Activated naive CD8-positive, alpha-beta T cell treated with anti-CD3 and anti-CD28 coated beads, Interleukin-2, amount 50 U/mL, for 24 hours (primary cell): ENCODE measurements around the gene TPST2.

Source experiments
- ATAC-seq: fragments of 150-1000 bp; cut with Tn5 transposase; one replicate; pipeline ENCODE4 v1.10.0; 2021
- DNase-seq: peaks from one replicate; pipeline ENCODE4 v3.0.0; 2021
- H3K27ac Mint-ChIP-seq: one replicate; pipeline ENCODE4 v1.8.0; 2021; ENCODE audit warnings: mild to moderate bottlenecking, mixed read lengths
- H3K27me3 Mint-ChIP-seq: one replicate; pipeline ENCODE4 v1.8.0; 2021; ENCODE audit warnings: mixed read lengths
- H3K36me3 Mint-ChIP-seq: one replicate; pipeline ENCODE4 v1.8.0; 2021; ENCODE audit warnings: low read depth, mixed read lengths
- H3K4me1 Mint-ChIP-seq: one replicate; pipeline ENCODE4 v1.8.0; 2021; ENCODE audit warnings: mixed read lengths
- H3K4me3 Mint-ChIP-seq: one replicate; pipeline ENCODE4 v1.8.0; 2021; ENCODE audit warnings: mild to moderate bottlenecking, moderate library complexity, mixed read lengths
- H3K9me3 Mint-ChIP-seq: one replicate; pipeline ENCODE4 v1.8.0; 2021; ENCODE audit warnings: mixed read lengths

The TPST2 gene

GRCh38 chr22:26564181-26564580, 25.8 kb downstream of the TPST2 start:
- Mint-ChIP-seq H3K27me3 (no peaks in the 10 kb centered on the region), H3K27ac (no peak overlapping the region), H3K9me3 (no peaks in the 10 kb centered on the region), H3K4me1 (peaks cover 26% of the 10 kb centered on the region), H3K4me3 (no peak overlapping the region), H3K36me3 (no peaks in the 10 kb centered on the region)
- no peak for DNase-seq
- no peak for ATAC-seq

- Mint-ChIP-seq H3K27ac (no peak overlapping the region), H3K4me1 (peaks cover 27% of the 10 kb centered on the region), H3K9me3 (no peaks in the 10 kb centered on the region), H3K4me3 (no peak overlapping the region), H3K27me3 (no peaks in the 10 kb centered on the region), H3K36me3 (no peaks in the 10 kb centered on the region)
- DNase-seq (no peak), ATAC-seq (no peak)
These were observed 26.9 kb downstream of the TPST2 start for GRCh38 chr22:26563022-26563421.

GRCh38 chr22:26561756-26562417, 28.0 kb downstream of the TPST2 start:
- Mint-ChIP-seq H3K4me1 (peaks cover 29% of the 10 kb centered on the region), H3K27me3 (no peaks in the 10 kb centered on the region), H3K36me3 (no peaks in the 10 kb centered on the region), H3K9me3 (no peaks in the 10 kb centered on the region), H3K27ac (no peak overlapping the region), H3K4me3 (no peak overlapping the region)
- ATAC-seq = no peak
- no peak for DNase-seq

DNA sequence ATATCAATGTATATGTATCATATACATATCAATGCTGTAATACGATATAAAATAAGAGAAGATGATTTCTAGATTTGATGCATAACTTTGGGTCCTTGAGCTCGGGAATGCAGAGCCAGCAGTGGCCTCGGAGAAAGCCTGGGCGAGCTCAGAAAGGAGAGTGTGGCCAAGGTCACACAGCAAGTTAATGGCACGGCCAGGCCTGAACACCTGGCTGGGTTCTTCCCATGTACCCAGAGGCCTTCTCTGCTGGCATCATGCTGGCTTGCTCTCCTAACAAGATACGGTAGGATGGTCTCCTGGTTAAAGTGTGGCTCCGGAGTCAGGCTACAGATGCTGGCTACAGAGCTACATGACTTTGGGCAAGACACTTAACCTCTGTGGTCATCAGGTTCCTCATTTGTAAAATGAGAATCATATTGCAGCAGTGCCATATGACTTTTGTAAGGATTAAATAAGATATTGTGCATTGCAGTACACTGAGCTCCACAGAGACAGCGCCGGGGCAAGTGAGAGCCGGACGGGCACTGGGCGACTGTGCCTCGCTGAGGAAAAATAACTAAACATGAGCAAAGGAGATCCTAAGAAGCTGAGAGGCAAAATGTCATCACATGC, 29.9 kb downstream of the TPST2 start:
- no peak for DNase-seq
- Mint-ChIP-seq H3K27ac (no peak overlapping the region), H3K36me3 (no peaks in the 10 kb centered on the region), H3K9me3 (no peaks in the 10 kb centered on the region), H3K4me3 (no peak overlapping the region), H3K27me3 (no peaks in the 10 kb centered on the region), H3K4me1 (peaks cover 21% of the 10 kb centered on the region)
- ATAC-seq = no peak

- no peaks in the 10 kb centered on the region for H3K36me3 Mint-ChIP-seq
- H3K9me3 Mint-ChIP-seq = no peaks in the 10 kb centered on the region
- H3K4me3 Mint-ChIP-seq = no peak overlapping the region
- no peak overlapping the region for H3K27ac Mint-ChIP-seq
- DNase-seq (no peak), ATAC-seq (no peak)
- H3K27me3 Mint-ChIP-seq = no peaks in the 10 kb centered on the region
- peaks cover 33% of the 10 kb centered on the region for H3K4me1 Mint-ChIP-seq
These were observed 31.6 kb downstream of the TPST2 start for GRCh38 chr22:26558248-26558895.

DNA sequence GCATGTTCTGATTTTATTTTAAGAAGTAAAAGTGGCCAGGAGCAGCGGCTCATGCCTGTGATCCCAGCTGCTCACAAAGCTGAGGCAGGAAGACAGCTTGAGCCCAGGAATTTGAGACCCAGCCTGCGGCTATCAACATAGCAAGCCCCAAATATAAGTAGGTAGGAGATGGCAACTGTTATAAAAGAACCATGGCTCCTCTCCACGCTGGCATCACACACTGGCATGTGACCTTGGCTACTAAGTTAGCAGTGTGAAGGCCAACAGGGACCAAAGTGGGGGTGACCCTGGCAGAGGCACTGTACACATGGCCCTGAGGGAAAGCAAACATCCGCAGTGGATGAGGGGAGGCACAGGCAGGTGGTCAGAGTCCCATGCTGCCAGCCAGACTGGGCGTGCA, 33.0 kb downstream of the TPST2 start:
- Mint-ChIP-seq H3K9me3 (no peaks in the 10 kb centered on the region), H3K27me3 (no peaks in the 10 kb centered on the region), H3K27ac (no peak overlapping the region), H3K36me3 (no peaks in the 10 kb centered on the region), H3K4me1 (peaks cover 32% of the 10 kb centered on the region), H3K4me3 (no peak overlapping the region)
- DNase-seq (no peak), ATAC-seq (no peak)

- no peak overlapping the region for H3K4me3 Mint-ChIP-seq
- H3K4me1 Mint-ChIP-seq = peaks cover 32% of the 10 kb centered on the region
- DNase-seq (no peak), ATAC-seq (no peak)
- H3K27ac Mint-ChIP-seq = no peak overlapping the region
- no peaks in the 10 kb centered on the region for H3K9me3 Mint-ChIP-seq
- H3K36me3 Mint-ChIP-seq = no peaks in the 10 kb centered on the region
- H3K27me3 Mint-ChIP-seq = no peaks in the 10 kb centered on the region
These were observed 34.5 kb downstream of the TPST2 start for GRCh38 chr22:26555478-26555877.

- Mint-ChIP-seq H3K27me3 (no peaks in the 10 kb centered on the region), H3K4me3 (no peak overlapping the region), H3K27ac (no peak overlapping the region), H3K4me1 (peaks cover 32% of the 10 kb centered on the region), H3K36me3 (no peaks in the 10 kb centered on the region), H3K9me3 (no peaks in the 10 kb centered on the region)
- ATAC-seq = no peak
- DNase-seq = no peak
These were observed 35.0 kb downstream of the TPST2 start for GRCh38 chr22:26554956-26555355.

- Mint-ChIP-seq H3K4me1 (peaks cover 22% of the 10 kb centered on the region), H3K27me3 (no peaks in the 10 kb centered on the region), H3K4me3 (no peak overlapping the region), H3K27ac (no peak overlapping the region), H3K36me3 (peaks cover 2% of the 10 kb centered on the region), H3K9me3 (no peaks in the 10 kb centered on the region)
- no peak for ATAC-seq
- DNase-seq = no peak
These were observed 36.7 kb downstream of the TPST2 start for GRCh38 chr22:26553056-26553752.

GRCh38 chr22:26552466-26552865, 37.5 kb downstream of the TPST2 start:
- ATAC-seq (no peak), DNase-seq (no peak)
- H3K4me1 Mint-ChIP-seq = peaks cover 25% of the 10 kb centered on the region
- no peaks in the 10 kb centered on the region for H3K27me3 Mint-ChIP-seq
- no peak overlapping the region for H3K27ac Mint-ChIP-seq
- peaks cover 1% of the 10 kb centered on the region for H3K9me3 Mint-ChIP-seq
- H3K36me3 Mint-ChIP-seq = peaks cover 7% of the 10 kb centered on the region
- no peak overlapping the region for H3K4me3 Mint-ChIP-seq

GRCh38 chr22:26551568-26551967, 38.4 kb downstream of the TPST2 start:
- H3K9me3 Mint-ChIP-seq = peaks cover 4% of the 10 kb centered on the region
- DNase-seq (no peak), ATAC-seq (no peak)
- H3K27ac Mint-ChIP-seq = no peak overlapping the region
- H3K36me3 Mint-ChIP-seq = peaks cover 16% of the 10 kb centered on the region
- no peak overlapping the region for H3K4me3 Mint-ChIP-seq
- peaks cover 29% of the 10 kb centered on the region for H3K4me1 Mint-ChIP-seq
- no peaks in the 10 kb centered on the region for H3K27me3 Mint-ChIP-seq

GRCh38 chr22:26550498-26551033, 39.4 kb downstream of the TPST2 start:
- Mint-ChIP-seq H3K9me3 (peaks cover 4% of the 10 kb centered on the region), H3K27me3 (no peaks in the 10 kb centered on the region), H3K36me3 (peaks cover 19% of the 10 kb centered on the region), H3K4me1 (peaks cover 34% of the 10 kb centered on the region), H3K4me3 (no peak overlapping the region), H3K27ac (no peak overlapping the region)
- no peak for ATAC-seq
- no peak for DNase-seq

- Mint-ChIP-seq H3K4me1 (peaks cover 36% of the 10 kb centered on the region), H3K9me3 (peaks cover 4% of the 10 kb centered on the region), H3K4me3 (no peak overlapping the region), H3K27me3 (no peaks in the 10 kb centered on the region), H3K36me3 (peaks cover 21% of the 10 kb centered on the region), H3K27ac (no peak overlapping the region)
- ATAC-seq = no peak
- no peak for DNase-seq
These were observed 39.9 kb downstream of the TPST2 start for GRCh38 chr22:26549902-26550497.

DNA sequence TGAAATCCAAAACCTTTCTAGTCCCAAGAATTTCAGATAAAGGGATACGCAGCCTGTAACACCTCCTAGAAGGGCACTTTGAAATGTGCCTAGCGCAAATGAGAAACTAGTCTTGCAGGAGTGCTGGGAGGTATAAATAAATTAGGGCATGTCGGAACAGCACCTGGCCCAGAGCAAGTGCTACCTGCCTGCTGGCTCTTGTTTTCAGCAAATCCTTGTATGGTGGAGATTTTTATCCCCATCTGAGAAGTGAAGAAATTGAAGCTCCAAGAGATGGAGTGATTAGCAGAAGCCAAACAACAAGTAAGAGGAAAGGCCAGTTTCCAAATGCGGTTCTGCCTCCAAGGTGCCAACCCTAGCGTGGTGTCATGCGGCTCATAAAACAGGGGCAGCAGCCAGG, 40.9 kb downstream of the TPST2 start:
- Mint-ChIP-seq H3K27me3 (no peaks in the 10 kb centered on the region), H3K36me3 (peaks cover 21% of the 10 kb centered on the region), H3K9me3 (peaks cover 4% of the 10 kb centered on the region), H3K4me1 (peaks cover 34% of the 10 kb centered on the region), H3K27ac (no peak overlapping the region), H3K4me3 (no peak overlapping the region)
- no peak for DNase-seq
- ATAC-seq = no peak
